ENCODE results near the gene PKD1.
"Not testable (repeated sequence)": the region's sequence is repeated elsewhere in the genome, so short reads cannot be mapped to it uniquely, and the experiment has no call there.

The PKD1 gene

DNA sequence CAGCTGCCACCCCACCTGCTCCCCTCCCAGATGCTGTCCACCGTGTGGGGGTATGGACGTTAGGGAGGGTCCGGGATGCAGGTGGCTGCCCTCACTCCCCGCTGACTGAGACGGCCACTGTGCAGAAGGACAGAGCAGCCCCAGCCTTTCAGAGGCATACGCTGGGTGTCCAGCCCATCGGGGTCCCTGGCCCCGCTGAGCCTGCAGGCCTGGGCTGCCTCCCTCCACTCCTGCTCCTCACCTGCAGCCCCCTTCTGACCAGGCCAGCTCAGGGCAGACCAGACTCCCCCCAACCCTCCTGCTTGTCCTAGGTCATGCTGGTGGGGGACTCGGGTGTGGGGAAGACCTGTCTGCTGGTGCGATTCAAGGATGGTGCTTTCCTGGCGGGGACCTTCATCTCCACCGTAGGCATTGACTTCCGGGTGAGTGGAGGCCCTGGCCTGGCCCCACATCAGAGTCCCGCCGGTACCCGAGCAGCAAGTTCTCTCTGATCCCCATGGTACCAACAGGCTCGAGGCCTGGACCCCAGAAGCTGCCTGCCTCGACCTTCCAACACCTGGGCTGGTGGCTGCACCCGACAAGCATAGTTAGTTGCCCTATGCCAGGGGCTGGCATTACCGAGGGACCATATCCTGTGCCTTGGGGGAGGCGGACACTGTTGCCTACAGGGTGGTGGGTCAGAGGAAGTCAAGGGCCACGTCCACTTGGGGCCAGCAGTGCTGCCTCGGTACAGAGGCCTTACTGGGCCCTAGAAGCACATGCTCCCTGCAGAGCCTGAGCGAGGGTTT lies 14.1 kb upstream of the PKD1 start:
- no peak for DNase-seq

DNA sequence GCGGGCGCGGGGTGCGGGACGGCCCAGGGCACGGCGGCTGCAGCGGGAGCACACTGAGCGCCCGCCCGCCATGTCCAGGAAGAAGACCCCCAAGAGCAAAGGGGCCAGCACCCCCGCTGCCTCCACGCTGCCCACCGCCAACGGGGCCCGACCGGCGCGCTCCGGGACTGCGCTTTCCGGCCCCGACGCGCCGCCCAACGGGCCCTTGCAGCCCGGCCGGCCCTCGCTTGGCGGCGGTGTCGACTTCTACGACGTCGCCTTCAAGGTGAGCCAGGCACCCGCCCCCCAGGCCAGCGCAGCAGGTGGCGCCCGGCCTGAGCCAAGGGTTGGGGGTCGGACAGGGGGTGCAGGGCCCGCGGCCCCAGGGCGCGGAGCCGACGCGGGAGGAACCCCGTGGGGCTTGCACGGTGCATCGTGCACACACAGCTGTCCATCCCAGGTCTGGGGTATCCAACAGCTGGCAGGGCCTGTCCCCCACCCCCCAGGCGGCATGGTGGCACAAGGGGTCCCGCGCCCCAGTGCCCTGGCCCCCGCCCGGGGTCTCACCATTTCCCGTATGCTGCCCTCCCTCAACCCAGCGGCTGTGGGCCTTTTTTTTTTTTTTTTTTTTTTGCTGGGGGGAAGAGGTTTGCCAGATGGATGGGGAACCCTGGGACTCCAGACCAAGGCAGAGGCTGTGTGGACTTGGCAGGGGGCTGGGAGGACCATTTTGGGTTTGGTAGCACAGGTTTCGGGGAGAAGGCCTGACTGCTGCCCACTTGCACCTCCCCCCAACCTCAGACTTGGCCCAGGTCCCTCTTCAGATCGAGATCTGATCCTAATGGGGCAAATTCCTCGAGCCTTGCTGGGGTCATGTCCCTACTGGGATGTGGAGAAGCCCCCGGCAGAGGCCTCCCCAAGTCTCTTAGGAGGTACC lies 13.3 kb upstream of the PKD1 start:
- DNase-seq: no peak

DNA sequence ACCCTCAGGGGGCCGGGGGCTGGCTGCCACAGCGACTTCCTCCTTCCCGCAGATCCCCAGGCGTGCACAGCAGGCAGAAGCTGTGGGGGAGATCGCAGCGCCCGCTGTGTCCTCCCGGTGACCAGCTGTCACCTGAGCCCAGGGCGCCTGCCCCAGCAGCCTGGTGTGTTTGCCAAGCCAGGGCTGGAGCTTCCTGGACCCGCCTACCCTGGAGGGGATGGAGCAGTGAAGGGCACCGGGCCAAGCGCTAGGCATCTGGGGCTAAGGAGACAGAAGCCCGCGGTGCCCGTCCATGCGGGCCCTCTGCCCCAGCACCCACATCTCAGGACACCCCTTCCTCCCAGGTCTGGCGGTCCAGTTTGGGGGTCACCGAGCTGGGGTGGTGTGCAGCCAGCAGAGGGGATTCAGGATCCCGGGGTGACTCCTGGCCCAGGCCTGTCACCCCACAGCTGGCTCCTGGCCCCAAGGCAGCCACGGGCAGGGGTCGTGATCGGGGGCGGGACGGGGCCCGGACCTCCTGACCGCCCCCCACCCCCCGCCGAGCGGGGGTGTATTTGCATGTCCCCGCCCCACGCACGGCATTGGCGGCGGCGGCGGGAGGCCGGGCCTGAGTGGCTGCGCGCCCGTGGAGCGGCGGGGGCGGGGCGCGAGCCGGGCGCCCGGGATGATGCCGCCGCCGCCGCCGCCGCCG lies 12.4 kb upstream of the PKD1 start, which contains the start of gene RAB26:
Gene RAB26, plus strand, starts transcription at position 645 of the 691 bp plus-strand sequence. CDS start 159 bp downstream, outside the sequence.
- DNase-seq: no peak

DNA sequence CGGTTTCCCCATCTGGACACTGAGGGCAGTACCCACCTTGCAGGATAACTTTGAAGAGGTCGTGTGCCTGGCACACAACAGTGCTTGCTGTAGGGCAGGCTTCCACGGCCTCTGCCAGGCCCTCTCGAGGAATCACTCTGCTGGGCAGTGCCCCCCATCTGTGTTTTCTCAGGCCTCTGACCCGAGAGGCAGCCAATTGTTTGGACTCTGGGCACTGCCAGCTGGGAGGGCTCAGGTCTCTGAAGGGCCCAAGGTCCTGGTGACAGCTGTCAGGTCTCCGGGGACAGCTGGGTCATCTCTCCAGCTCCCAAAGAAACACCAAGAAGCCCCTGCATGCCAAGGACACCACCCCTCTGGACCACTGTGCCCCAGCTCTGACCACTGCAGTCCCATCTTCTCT lies 11.7 kb upstream of the PKD1 start:
- DNase-seq: no peak

DNA sequence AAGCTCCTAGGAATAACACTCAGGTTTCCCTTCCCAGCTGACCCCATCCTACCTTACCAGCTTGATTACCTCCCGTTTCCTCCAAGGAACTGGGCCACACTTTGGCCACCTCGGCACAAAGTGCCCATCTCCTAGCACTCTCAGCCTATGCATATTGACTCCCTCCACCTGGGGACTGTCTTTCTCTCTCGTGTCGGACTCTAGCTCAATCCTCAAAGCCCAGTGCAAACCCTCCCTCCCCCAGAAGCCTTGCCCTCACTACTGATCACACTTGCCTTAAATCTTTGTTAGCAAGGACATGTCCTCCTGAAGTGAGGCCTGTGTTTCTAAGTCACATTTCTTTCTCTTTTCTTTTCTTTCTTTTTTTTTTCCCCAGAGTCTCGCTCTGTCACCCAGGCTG lies 10.1 kb upstream of the PKD1 start:
- DNase-seq: no peak

DNA sequence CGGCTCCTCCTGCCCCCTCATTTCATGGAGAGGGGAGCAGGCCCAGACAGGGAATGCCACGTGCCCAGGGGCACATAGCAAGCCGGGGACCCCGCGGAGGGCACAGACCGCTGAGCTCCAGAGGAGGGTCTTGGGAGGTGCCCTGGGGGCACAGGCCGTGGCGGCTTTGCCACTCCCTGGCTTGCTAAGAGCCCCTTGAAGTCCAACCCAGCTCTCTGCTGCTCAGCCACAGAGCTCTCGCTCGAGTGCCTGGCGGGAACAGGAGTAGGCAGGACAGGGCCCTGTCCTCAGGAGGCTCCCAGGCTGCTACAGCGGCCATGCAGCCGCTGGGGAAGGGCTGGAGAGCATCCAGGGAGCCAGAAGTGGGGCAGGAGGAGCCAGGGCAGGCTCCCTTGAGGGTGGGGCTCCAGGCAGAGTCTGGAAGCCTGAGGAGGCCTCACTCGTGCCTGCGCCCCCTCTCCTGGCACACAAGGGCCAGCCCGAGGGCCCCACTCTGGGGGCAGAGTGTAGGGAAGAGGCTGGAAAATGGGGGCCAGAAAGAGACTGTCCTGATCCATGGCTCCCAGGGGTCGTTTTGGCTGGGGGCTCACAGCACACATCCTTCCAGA lies 8.3 kb upstream of the PKD1 start:
- no peak for DNase-seq

DNA sequence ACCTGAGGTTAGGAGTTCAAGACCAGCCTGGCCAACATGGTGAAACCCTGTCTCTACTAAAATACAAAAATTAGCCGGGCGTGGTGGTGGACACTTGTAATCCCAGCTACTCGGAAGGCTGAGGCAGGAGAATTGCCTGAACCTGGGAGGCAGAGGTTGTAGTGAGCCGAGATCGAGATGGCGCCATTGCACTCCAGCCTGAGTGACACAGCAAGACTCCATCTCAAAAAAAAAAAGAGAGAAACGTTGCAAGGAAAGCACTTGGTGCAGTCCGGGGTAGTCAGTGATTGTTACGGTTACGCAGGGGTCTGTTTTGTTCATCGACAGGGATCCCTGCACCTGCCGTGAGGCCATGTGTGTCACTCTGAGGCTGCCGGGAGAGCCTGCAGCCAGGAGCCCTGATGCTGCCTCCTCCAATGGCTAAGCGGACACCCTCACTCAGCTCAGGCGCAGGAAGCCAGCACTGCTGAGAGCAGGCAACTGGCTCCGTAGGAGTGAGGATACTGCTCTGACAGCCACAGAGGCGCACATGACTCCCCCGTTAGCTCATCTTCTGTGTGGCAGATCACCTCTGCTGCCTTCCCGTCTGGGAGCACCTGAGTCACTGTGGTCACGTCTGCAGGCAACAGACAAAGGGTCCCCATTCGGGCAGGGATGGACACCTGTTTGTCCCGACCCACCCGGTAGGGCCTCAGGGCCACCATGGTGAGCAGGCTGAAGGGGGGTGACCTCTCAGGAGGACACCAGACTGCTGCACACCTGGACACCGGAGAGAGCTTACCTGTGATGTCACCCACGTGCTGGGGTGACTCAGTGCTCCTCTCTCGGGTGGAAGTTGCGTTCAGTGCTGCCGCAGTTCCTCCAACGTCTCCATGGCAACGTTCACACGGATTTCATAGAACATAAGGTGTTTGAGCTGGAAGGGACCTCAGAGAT lies 7.5 kb upstream of the PKD1 start:
- no peak for DNase-seq

DNA sequence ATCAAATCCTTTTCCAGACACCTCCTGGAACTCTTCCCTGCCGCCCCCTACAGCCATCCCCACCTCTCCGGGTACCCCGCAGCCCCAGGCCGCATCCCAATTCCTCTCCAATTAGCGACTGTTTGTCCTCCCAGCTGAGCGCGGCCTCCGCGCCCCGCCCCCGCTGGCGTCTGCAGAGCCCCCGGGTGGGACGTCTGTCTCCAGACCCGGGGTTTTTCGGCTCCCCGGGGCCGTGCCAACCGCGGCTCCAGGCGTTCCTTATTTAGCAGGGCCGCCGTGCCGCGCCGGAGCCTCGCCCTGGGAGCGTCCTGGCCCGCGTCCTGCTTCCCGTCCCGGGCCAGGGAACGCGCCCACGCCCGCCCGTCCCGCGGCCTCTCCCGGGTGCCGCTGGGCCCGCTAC lies 627 bp downstream of the PKD1 start:
- DNase-seq: not testable (repeated sequence)

DNA sequence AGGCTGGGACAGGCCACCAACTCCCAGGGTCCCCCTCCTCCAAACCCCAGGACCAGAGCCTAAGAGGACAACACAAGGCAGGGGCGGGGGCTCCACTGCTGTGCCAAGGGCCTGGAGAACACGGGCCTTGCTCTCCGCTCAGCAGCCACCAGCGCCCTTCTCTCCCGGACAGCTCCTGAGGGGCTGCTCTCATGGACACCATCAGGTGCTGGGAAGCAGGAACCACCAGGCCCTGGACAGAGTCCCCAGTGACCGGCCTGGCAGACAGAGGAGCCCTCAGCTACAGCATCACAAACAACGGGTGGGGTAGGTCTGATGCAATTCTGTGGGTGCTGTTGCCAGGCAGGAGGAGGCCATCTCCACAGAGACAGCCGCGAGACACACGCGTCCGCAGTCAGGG lies 1.9 kb downstream of the PKD1 start:
- not testable (repeated sequence) for DNase-seq

DNA sequence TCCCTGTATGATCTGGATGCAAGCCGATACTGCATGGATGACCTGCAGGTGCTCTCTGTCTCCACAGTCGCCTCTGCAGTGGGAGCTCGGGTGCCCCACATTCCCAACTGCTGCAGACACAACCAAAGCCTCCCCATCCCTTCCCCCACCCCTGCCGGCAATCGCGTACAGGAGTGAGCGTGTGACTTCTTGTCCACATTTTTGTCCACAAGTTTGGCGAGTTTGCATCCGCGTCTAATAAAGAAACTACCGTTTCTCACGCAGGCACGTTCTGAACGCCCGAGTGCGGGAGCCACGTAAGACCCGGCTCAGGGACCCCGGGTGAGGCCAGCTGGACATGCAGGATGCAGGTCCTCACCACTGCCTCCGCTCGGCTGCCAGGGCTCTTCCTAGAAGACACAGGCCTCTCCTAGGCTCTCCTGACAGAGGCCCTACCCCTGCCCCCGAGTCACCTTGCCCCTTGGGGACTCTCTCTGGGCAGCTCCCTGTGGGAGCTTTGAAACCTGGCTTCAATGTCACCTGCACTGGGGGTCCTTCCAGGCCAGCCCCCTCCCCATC lies 5.7 kb downstream of the PKD1 start:
- not testable (repeated sequence) for DNase-seq

DNA sequence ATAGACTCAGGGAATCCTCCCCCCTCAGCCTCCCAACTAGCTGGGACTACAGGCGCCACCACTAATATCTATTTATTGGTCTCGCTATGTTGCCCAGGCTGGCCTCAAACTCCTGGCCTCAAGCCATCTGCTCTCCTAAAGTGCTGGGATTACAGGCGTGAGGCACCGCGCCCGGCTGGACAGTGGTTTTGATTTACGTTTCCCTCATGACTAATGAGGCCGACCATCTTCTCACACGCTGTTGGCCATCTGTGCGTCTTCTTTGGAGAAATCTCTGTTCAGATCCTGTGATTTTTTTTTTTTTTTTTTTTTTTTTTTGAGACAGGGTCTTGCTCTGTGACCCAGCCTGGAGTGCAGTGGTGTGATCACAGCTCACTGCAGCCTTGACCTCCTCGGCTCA lies 6.4 kb downstream of the PKD1 start:
- DNase-seq: not testable (repeated sequence)

DNA sequence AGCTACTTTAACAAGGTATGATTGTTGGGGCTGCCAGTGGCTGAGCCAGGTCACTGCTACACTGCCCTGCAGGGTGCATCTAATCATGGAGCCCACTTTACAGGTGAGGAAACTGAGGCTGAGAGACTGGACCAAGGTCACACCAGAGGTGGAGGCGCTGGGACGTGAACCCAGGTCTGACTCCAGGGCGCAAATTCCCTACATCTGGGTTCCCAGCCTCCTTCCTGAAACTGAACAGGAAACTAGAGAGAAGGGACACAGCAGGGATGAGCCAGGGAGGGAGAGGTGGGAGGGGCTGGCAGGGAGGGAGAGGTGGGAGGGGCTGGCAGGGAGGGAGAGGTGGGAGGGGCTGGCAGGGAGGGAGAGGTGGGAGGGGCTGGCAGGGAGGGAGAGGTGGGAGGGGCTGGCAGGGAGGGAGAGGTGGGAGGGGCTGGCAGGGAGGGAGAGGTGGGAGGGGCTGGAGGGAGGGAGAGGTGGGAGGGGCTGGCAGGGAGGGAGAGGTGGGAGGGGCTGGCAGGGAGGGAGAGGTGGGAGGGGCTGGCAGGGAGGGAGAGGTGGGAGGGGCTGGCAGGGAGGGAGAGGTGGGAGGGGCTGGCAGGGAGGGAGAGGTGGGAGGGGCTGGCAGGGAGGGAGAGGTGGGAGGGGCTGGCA lies 7.9 kb downstream of the PKD1 start:
- DNase-seq: not testable (repeated sequence)

DNA sequence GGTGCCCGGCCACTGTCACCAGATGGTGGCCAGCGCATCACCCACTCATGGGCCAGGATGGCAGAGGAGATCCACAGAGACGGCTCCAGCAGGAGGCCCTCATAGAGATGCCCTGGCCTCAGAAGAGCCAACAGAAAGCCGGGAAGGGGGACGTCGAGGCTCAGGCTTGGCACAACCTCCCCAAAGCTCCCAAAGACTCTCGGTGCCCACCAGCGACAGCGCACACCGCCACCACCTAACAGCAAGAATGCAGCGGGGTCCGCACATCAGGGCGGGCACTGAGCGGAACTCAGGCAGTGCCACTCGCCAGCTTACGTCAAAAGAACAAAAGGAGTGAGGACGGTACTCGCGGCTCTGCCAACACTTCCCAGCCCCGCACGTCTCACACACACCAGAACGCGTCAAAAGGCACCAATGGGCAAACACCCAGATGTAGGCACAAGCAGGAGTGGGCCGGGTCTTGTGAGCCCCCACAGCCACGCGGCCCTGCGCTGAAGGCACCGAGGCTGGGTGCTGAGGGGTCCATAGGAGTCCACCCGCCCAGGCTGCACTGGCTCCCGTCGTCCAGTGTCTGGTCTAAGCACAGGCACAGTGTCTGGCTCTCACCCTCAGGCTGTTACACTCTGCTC lies 8.7 kb downstream of the PKD1 start:
- not testable (repeated sequence) for DNase-seq

DNA sequence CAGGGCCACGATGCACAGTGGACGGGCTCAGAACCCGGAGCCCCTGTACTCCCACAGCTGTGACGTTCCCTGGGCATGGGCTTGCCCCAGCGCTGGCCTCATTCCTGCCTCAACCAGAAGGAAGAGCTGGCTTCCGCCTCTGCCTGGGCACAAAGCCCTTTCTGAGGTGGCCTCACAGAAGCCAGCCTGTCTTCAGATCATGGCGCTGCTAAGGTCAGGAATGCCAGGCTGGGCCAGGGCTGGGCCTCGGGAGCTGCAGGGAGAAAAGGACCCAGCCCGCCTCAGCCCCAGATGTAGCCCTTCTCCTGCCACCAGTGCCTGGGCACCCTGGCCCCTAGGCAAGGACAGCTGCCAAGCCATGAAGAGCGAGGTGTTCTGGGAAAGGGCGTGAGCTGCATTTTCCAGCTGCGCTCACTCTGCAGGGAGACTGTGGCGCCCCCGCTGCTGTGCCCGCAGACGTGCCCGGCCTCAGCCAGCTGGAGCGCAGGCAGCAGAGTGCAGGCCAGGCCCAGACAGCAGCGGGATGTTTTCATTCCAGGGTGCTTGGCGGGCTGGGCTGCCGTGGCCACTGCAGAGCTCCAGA lies 9.4 kb downstream of the PKD1 start:
- DNase-seq: not testable (repeated sequence)

DNA sequence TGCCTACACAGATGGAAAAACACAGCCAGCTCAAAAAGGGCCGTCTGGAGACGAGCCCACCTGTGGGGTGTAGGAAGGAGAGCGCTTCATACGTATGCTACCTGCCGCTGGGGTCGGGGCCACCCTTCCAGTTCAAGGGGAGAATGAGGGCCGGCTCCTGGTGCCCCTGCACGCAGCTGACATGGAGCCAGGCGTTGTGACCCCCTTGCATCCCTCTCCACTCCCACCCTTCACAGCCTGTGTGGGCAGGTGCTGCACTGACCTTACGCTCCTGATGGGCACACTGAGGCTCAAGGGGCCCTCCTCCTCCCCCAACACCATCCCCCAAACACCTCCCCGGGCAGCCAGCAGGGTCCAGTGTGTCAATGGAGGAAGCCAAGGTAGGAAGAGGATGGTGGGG lies 10.1 kb downstream of the PKD1 start:
- DNase-seq: not testable (repeated sequence)

DNA sequence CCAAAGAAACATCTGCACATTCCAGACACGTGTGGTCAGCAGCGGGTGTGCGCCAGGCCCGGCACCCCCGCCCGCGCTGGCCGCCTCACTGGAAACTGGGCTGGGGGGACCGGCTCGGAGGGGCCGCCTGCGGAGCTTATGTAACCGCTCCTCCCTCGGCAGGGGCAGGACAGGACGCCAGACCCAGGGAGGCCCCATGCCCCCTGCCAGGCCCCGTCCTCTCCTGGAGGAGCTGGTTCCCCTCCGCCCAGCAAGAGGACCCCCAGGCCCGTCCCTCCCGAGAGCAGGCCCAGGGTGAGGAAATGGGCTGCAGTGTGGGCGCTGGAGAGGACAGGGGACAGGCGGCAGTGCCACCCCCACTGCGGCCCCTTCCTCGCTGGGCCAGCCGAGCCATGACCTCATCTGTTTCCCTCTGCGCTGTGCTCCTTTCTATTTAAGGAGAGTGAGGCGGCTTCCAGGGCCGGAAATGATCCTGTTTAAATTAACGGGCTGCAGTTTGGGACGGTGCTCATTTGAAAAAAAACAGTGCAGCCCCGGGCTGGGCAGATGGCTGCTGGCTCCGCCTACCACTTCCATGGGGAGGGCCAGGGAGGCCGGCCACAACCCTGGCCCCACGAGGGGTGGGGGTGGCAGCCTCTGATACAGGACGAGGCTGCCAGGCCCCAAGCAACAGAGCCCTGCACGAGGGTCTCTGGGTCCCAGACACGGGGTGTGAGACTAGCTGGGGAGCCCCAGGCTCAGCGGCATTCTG lies 10.8 kb downstream of the PKD1 start:
- not testable (repeated sequence) for DNase-seq

DNA sequence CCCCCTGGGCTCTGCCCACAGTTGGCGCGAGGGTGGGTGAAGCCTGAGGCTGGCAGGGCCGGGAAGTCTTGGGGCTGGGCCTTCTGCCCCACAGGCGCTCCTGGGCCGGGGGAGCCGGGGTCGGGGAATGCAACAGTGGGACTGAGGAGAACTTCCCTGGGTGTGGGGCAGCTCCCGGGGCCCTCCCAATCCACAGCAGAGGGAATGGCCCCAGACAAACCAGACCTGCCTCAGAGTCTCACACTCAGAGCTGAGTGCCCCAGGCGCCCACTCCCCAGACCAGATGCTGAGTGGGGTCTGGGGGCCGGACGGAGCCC lies 11.4 kb downstream of the PKD1 start:
- DNase-seq: not testable (repeated sequence)

DNA sequence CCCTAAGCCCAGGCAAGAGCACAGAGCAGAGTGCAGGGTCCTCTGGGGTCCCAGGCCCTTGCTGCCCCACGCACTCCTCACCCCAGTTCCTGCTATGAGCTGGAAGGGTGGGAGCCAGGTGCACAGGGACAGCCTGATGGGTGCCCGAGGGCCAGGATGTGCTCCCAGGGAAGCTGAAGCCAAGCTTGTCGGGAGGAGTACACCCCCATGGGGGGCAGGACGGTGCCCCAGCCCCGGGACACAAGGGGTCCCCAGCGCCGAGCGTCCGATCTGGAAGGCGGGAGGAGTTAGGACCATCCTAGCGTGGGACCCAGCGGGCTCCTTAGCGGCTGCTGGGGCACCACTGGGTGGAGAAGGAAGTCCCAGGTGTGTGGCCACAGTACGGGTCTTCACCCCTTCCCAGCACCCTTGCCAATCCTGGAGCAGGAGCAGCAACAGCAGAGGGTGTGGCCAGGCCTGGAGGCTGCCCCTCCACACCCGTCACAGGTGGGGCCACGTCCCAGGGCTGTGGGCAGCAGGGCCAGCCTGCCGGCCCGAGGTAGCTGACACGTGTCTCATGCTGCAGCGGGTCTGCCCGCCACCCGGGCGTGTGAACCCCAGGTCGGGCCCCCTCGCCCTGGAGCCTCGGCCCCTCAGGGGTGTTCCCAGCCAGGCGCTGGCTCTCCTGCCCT lies 11.9 kb downstream of the PKD1 start:
- not testable (repeated sequence) for DNase-seq
